Measurements from ENCODE around the gene ZBTB5. TPM values are rescaled to one million over a fixed set of nuclear protein-coding genes. Genes with fewer than 3 reads are reported as not detected.
"Not testable (repeated sequence)": the region's sequence is repeated elsewhere in the genome, so short reads cannot be mapped to it uniquely, and the experiment has no call there.

Gene ZBTB5
- 1 to 10 TPM; 4.3 to 6.6 (median 5.5) TPM for total RNA-seq
- long read RNA-seq, result 0 reads

- H3K27ac ChIP-seq, result peak within 1 kb of the TSS; percentile 88 to 95 (median 94)
- DNase-seq (peak; percentile 99), ATAC-seq (peak; percentile 80 to 88 (median 84))
- no peaks in the 10 kb centered on the region for H3K36me3 ChIP-seq
- intact Hi-C loops (cut with DNase I), result no loop called here
- TF ChIP-seq POLR2A (IDR thresholded peaks at IDR 0.05) (peak; percentile 89), CTCF (IDR thresholded peaks at IDR 0.05) (no peak)
- peaks cover 0 to 24% (median 3%) of the 10 kb centered on the region in 4 donors for H3K4me1 ChIP-seq
- WGBS (ENCODE audit: insufficient coverage, low coverage, low lambda C conversion rate, missing lambda C conversion rate), result 0% methylated on average over 16 of the region's 52 CpGs
- H3K27me3 ChIP-seq, result no peaks in the 10 kb centered on the region
- peak within 1 kb of the TSS; percentile 82 to 98 (median 91) for H3K4me3 ChIP-seq
- no peaks in the 10 kb centered on the region for H3K9me3 ChIP-seq
These were observed at the start of gene ZBTB5 for GRCh38 chr9:37465249-37466036. Gene ZBTB5 (minus strand): TSS chr9:37465450. CDS start chr9:37442551, 22,899 bp downstream.

- ATAC-seq (no peak), DNase-seq (no peak)
- Histone ChIP-seq H3K9me3 (no peaks in the 10 kb centered on the region), H3K27ac (no peak overlapping the region), H3K36me3 (peaks cover 0 to 2% (median 0%) of the 10 kb centered on the region in 4 donors), H3K4me3 (no peak overlapping the region), H3K4me1 (no peaks in the 10 kb centered on the region), H3K27me3 (no peaks in the 10 kb centered on the region)
- intact Hi-C loops (cut with DNase I), result no loop called here
- 93% methylated on average over 7 of the region's 7 CpGs for WGBS (ENCODE audit: insufficient coverage, low coverage, low lambda C conversion rate, missing lambda C conversion rate)
- TF ChIP-seq CTCF (IDR thresholded peaks at IDR 0.05), result no peak
These were observed 49.7 kb upstream of the ZBTB5 start for GRCh38 chr9:37514999-37515398.

- ATAC-seq; H3K27me3 ChIP-seq; H3K36me3 ChIP-seq; H3K9me3 ChIP-seq; DNase-seq; intact Hi-C loops (cut with DNase I); H3K4me1 ChIP-seq; H3K27ac ChIP-seq; H3K4me3 ChIP-seq: not testable (repeated sequence)
- WGBS (ENCODE audit: insufficient coverage, low coverage, low lambda C conversion rate, missing lambda C conversion rate), result 98% methylated on average over 8 of the region's 10 CpGs
These were observed 49.2 kb upstream of the ZBTB5 start for GRCh38 chr9:37514415-37514814.

DNA sequence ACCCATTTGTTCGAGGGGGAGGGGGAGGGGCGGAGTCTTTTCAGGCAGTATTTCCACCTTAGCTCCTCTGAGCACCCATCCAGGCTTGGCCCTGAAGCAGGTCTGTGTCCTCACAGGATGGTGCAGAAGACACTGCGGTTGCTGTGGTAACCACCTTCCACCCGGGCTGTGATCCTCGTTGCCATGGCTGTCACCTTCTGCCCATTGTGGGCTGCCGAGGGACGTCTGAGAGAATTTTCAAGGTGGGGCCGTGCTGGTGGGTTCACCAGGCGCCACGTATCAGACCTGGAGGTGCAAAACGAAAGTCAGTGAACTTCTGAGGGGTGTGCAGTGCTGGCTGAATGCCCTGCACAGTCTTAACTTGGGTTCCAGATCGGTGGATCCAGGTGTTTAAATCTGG lies 47.2 kb upstream of the ZBTB5 start:
- Histone ChIP-seq H3K27me3 (no peaks in the 10 kb centered on the region), H3K27ac (no peak overlapping the region), H3K36me3 (no peaks in the 10 kb centered on the region), H3K4me3 (no peak overlapping the region), H3K4me1 (peaks cover 0 to 19% (median 10%) of the 10 kb centered on the region in 4 donors), H3K9me3 (no peaks in the 10 kb centered on the region)
- DNase-seq (no peak), ATAC-seq (no peak)
- intact Hi-C loops (cut with DNase I), result no loop called here
- TF ChIP-seq CTCF (IDR thresholded peaks at IDR 0.05) (no peak), POLR2A (IDR thresholded peaks at IDR 0.05) (no peak)
- 33% methylated on average over 1 of the region's 12 CpGs for WGBS (ENCODE audit: insufficient coverage, low coverage, low lambda C conversion rate, missing lambda C conversion rate)
